OCI-LY1 (cell line): ENCODE data around the gene CARD10.

Experiments used
- EZH2 ChIP-seq: fragments of 200-600 bp; sonication (generic), shearing (Covaris generic); IDR thresholded peaks from 2 replicates; pipeline ENCODE4 v1.8.0; 2017; ENCODE audit warnings: borderline replicate concordance, mixed run types, mild to moderate bottlenecking, antibody characterized with exemption, low read length, moderate library complexity, mixed read lengths
- TF ChIP-seq, protein P1 (sequence below): fragments of 200-600 bp; sonication (generic), shearing (Covaris generic); IDR thresholded peaks from 2 replicates; pipeline ENCODE4 v1.5.1; 2017; ENCODE audit warnings: mild to moderate bottlenecking, antibody characterized with exemption, low read length, moderate library complexity, mixed read lengths

DNA sequence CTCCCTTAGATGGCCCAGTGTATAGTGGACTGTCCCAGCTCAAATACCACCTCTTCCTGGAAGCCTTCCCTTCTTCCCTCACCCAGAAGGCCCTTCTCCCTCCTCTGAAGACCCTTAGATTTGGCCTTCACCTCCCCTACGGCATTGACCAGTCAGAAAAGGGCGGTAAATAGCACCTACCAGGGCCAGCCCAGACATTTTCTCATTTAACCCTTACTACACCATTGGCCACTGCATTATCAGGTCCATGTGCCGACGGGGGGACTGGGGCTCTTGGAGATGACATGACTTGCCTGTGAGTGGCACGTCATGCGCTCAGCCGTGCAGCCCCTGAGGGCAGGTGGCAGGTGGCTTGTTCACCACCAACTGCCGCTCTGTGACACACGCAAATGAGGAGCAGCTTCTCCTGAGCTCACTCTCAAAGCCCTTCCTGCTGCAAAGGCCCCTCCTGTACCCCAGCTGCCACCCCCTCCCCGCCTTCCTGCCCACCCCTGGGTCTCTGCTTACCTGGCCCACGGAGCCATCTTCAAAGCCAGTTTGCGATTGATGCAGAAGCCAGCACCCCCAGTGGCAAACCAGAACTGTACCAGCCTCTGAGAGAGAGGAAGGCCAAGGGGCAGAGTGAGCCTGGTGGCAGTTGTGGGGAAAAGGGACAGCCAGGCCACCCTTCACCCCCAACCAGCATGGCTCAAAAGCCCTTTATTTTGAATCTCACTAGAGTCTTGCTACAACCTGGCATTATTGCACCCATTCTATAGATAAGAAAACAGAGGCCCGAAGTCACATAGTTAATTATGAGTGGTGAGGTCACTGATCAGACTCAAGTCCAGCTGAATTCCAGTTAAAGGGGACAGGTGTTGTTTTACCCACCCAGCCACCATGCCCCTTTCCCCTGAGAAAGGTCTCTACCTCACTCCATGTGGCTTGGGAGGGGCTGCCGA, 42.6 kb downstream of the CARD10 start:
- TF ChIP-seq, protein P1, sequence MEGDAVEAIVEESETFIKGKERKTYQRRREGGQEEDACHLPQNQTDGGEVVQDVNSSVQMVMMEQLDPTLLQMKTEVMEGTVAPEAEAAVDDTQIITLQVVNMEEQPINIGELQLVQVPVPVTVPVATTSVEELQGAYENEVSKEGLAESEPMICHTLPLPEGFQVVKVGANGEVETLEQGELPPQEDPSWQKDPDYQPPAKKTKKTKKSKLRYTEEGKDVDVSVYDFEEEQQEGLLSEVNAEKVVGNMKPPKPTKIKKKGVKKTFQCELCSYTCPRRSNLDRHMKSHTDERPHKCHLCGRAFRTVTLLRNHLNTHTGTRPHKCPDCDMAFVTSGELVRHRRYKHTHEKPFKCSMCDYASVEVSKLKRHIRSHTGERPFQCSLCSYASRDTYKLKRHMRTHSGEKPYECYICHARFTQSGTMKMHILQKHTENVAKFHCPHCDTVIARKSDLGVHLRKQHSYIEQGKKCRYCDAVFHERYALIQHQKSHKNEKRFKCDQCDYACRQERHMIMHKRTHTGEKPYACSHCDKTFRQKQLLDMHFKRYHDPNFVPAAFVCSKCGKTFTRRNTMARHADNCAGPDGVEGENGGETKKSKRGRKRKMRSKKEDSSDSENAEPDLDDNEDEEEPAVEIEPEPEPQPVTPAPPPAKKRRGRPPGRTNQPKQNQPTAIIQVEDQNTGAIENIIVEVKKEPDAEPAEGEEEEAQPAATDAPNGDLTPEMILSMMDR, result peak; percentile 30; the same call in 1 of the 2 replicates
- no peak for TF ChIP-seq EZH2
